HepG2 (cell line): ENCODE measurements around the gene MADD. TPM values are rescaled to one million over a fixed set of nuclear protein-coding genes. Genes with fewer than 3 reads are reported as not detected.

Experiments used
- PAWR ChIP-seq: sonication (generic); formaldehyde crosslinking; IDR thresholded peaks from 2 replicates; pipeline ENCODE4 v1.4.0; 2020; ENCODE audit warnings: missing genetic modification reagents, mild to moderate bottlenecking, borderline replicate concordance
- SNAPC4 ChIP-seq: sonication (generic); formaldehyde crosslinking; IDR thresholded peaks from 2 replicates; pipeline ENCODE4 v1.4.0; 2020; ENCODE audit warnings: mild to moderate bottlenecking, missing genetic modification reagents
- SOX5 ChIP-seq: IDR thresholded peaks from 2 replicates; pipeline ENCODE4 v1.6.1; 2016; ENCODE audit warnings: borderline replicate concordance
- SRSF4 ChIP-seq: fragments of 200-400 bp; formaldehyde crosslinking; IDR thresholded peaks from one replicate; pipeline ENCODE4 v1.6.1; 2018; ENCODE audit warnings: mild to moderate bottlenecking, low read depth, low read length, moderate library complexity; ENCODE audit not compliant: poor library complexity, severe bottlenecking
- TAF15 ChIP-seq: fragments of 200-400 bp; formaldehyde crosslinking; IDR thresholded peaks from one replicate; pipeline ENCODE4 v1.6.1; 2018; ENCODE audit warnings: mild to moderate bottlenecking, low read depth, low read length; ENCODE audit not compliant: poor library complexity, severe bottlenecking
- ZBTB2 ChIP-seq: sonication (generic); formaldehyde crosslinking; IDR thresholded peaks from 2 replicates; pipeline ENCODE4 v1.8.0; 2022; ENCODE audit warnings: low read depth, missing genetic modification reagents
- ZBTB46 ChIP-seq: sonication (generic); formaldehyde crosslinking; IDR thresholded peaks from 2 replicates; pipeline ENCODE4 v1.4.0; 2020; ENCODE audit warnings: mild to moderate bottlenecking, missing genetic modification reagents, borderline replicate concordance
- ZKSCAN8 ChIP-seq: IDR thresholded peaks from 2 replicates; pipeline ENCODE4 v1.6.1; 2016; ENCODE audit warnings: borderline replicate concordance, missing genetic modification reagents, missing compliant biosample characterization
- ZNF550 ChIP-seq: sonication (generic); formaldehyde crosslinking; IDR thresholded peaks from 2 replicates; pipeline ENCODE4 v1.4.0; 2020; ENCODE audit warnings: mild to moderate bottlenecking, missing genetic modification reagents, borderline replicate concordance
- ZNF646 ChIP-seq: sonication (generic); formaldehyde crosslinking; IDR thresholded peaks from 2 replicates; pipeline ENCODE4 v1.9.0; 2021; ENCODE audit warnings: mild to moderate bottlenecking, missing genetic modification reagents
- ZNF674 ChIP-seq: sonication (generic); formaldehyde crosslinking; IDR thresholded peaks from 2 replicates; pipeline ENCODE4 v1.5.0; 2020; ENCODE audit warnings: low read depth, mild to moderate bottlenecking, missing genetic modification reagents
- ZNF740 ChIP-seq: sonication (generic); formaldehyde crosslinking; IDR thresholded peaks from 2 replicates; pipeline ENCODE4 v1.4.0; 2020; ENCODE audit warnings: missing genetic modification reagents
- polyA plus RNA-seq, 8 experiments: library from polyadenylated mRNA; depleted of rRNA in 3 of 8; stranded (reverse) in 7 of 8; unstranded in 1 of 8; fragments of >200 nt; fragmentation: Illumina TruSeq in 4 of 8; extraction: Trizol in 4 of 8; gene quantifications; 2 replicates each; pipeline versions ENCODE4 v1.2.1 to v1.2.3, GENCODE V29; 2011 to 2016; ENCODE audit warnings: low read depth in 4 of 8, missing spikeins in 1 of 8, mixed read lengths in 1 of 8; ENCODE audit not compliant: insufficient read depth in 1 of 8
- total RNA-seq, 5 experiments: library from RNA; depleted of rRNA; stranded (reverse); fragments of >200 nt; fragmentation: Illumina TruSeq; extraction: Trizol; gene quantifications; 2 replicates each; pipeline ENCODE4 v1.2.3, GENCODE V29; 2016; ENCODE audit warnings: low read depth in 1 of 5

Gene MADD
- total and polyA plus RNA-seq, 2 of the 13 experiments (the other 11 are each of a cell fraction or from before 2014, with no cell fraction given) = 18.0 to 29.2 TPM

- peak; percentile 93 for TF ChIP-seq SNAPC4 (CRISPR knock-in tag)
- TF ChIP-seq ZBTB46 (CRISPR knock-in tag) = no peak
- TF ChIP-seq TAF15 = peak; percentile 97
- no peak for TF ChIP-seq ZNF674 (CRISPR knock-in tag)
- TF ChIP-seq ZNF550 (CRISPR knock-in tag) = no peak
- peak; percentile 79 for TF ChIP-seq ZBTB2 (CRISPR knock-in tag)
- no peak for TF ChIP-seq ZNF646 (CRISPR knock-in tag)
- peak; percentile 55; the same call in 1 of the 2 replicates for TF ChIP-seq ZNF740 (CRISPR knock-in tag)
- no peak for TF ChIP-seq SRSF4
- TF ChIP-seq SOX5 (CRISPR knock-in tag) = peak; percentile 19; the same call in 1 of the 2 replicates
- no peak for TF ChIP-seq PAWR (CRISPR knock-in tag)
- peak; percentile 48; the same call in 1 of the 2 replicates for TF ChIP-seq ZKSCAN8 (CRISPR knock-in tag)
Observed at GRCh38 chr11:47248664-47249377, 21.1 kb upstream of the MADD start, which contains the start of gene ACP2 (continued).
